ENCODE measurements around the gene PKD1L1.

DNA sequence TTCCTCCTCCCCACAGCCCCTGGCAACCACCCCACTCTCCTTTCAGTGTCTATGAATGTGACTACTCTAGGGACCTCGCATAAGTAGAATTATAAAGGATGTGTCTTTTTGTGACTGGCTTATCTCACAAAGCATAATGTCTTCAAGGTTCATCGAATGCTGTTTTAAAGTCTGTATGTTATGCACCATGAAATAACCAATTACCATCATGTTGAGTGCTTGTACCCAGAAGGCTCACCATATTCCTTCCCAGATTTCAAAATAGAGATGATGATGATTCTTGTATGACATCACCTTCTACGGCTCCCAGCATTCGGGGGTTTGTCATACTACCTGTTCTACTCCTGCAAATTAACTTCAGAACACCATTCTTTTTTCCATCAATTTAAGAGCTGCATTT lies 11.9 kb downstream of the PKD1L1 start:
- TF ChIP-seq, protein P1, sequence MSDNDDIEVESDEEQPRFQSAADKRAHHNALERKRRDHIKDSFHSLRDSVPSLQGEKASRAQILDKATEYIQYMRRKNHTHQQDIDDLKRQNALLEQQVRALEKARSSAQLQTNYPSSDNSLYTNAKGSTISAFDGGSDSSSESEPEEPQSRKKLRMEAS (IDR thresholded peaks at IDR 0.05), result no peak
- TF ChIP-seq, protein P2, sequence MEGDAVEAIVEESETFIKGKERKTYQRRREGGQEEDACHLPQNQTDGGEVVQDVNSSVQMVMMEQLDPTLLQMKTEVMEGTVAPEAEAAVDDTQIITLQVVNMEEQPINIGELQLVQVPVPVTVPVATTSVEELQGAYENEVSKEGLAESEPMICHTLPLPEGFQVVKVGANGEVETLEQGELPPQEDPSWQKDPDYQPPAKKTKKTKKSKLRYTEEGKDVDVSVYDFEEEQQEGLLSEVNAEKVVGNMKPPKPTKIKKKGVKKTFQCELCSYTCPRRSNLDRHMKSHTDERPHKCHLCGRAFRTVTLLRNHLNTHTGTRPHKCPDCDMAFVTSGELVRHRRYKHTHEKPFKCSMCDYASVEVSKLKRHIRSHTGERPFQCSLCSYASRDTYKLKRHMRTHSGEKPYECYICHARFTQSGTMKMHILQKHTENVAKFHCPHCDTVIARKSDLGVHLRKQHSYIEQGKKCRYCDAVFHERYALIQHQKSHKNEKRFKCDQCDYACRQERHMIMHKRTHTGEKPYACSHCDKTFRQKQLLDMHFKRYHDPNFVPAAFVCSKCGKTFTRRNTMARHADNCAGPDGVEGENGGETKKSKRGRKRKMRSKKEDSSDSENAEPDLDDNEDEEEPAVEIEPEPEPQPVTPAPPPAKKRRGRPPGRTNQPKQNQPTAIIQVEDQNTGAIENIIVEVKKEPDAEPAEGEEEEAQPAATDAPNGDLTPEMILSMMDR (IDR thresholded peaks at IDR 0.05), result no peak
- TF ChIP-seq HDAC2 (IDR thresholded peaks at IDR 0.05) (no peak), RFX5 (IDR thresholded peaks at IDR 0.05) (no peak), CHD4 (IDR thresholded peaks at IDR 0.05; ENCODE audit: borderline replicate concordance) (no peak), EP300 (IDR thresholded peaks at IDR 0.05) (no peak), BHLHE40 (IDR thresholded peaks at IDR 0.05; ENCODE audit: low read depth, low read length) (no peak), POLR2A (IDR thresholded peaks at IDR 0.05; ENCODE audit: low read length) (no peak), MAFK (IDR thresholded peaks at IDR 0.05; ENCODE audit: partially characterized antibody) (no peak), CBX2 (IDR thresholded peaks at IDR 0.05; ENCODE audit: borderline replicate concordance, low read depth) (no peak), RNF2 (IDR thresholded peaks at IDR 0.05; ENCODE audit: borderline replicate concordance, low read depth) (no peak)
